ENCODE data around the gene ARHGEF39. TPM values are rescaled to one million over a fixed set of nuclear protein-coding genes. Genes with fewer than 3 reads are reported as not detected.
"Not testable (repeated sequence)": the region's sequence is repeated elsewhere in the genome, so short reads cannot be mapped to it uniquely, and the experiment has no call there.

Gene ARHGEF39
- total and polyA plus RNA-seq, 2 experiments from 2014 or later: 1.8 to 2.1 TPM

DNA sequence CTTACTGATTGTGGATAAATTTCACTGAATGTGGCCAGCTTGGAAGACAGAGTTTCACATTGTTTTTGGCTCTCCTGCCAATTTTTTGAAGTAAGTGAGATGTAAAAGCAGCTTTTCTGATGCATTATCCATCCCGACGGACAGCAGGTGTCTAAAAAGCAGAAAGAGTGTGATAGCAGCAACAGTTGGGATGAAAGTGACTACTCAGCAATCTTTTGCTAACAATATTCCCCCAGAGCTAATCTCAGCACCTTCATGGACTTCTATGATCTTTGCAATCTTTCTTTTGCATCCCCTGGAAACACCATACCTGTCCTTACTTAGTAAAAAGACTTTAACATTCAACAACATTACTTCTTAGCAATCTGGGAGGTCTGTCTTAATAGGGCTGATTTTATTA is 52.2 kb downstream of the ARHGEF39 start:
- Histone ChIP-seq H3K27me3 (replicated peaks; ENCODE audit: insufficient read depth) (no peaks in the 10 kb centered on the region), H3K9ac (no peak overlapping the region), H3K4me1 (ENCODE audit: insufficient read depth) (no peaks in the 10 kb centered on the region), H3K9me2 (ENCODE audit: insufficient read depth) (no peaks in the 10 kb centered on the region), H3K9me3 (ENCODE audit: low read depth) (no peaks in the 10 kb centered on the region), H3K79me2 (ENCODE audit: insufficient read depth) (peaks cover 2% of the 10 kb centered on the region; the same call in 1 of the 2 replicates), H3K4me2 (ENCODE audit: unreplicated experiment) (no peak overlapping the region), H3F3A (ENCODE audit: insufficient read depth) (no peaks in the 10 kb centered on the region), H3K4me3 (no peak overlapping the region), H3K27ac (no peak overlapping the region), H4K20me1 (ENCODE audit: insufficient read depth) (no peaks in the 10 kb centered on the region), H3K36me3 (ENCODE audit: low read depth) (peaks cover 7% of the 10 kb centered on the region; the same call in 1 of the 2 replicates), H2AFZ (no peak overlapping the region)
- in situ Hi-C loops (cut with MboI): loop anchor here (25.0 kb wide), 1 partner anchor 99 kb away; no protein-coding TSS in a partner anchor
- 77 to 93% methylated on average over 2 of the region's 2 CpGs for WGBS, 2 experiments (ENCODE audit: low coverage in 1 of 2, low lambda C conversion rate in 2 of 2, missing lambda C conversion rate in 2 of 2)
- DNase-seq: no peak
- TF ChIP-seq EZH2 (IDR thresholded peaks at IDR 0.05; ENCODE audit: insufficient read depth, poor library complexity, severe bottlenecking) (no peak), EZH2phosphoT487 (IDR thresholded peaks at IDR 0.05; ENCODE audit: insufficient read depth, low read depth) (no peak)

DNA sequence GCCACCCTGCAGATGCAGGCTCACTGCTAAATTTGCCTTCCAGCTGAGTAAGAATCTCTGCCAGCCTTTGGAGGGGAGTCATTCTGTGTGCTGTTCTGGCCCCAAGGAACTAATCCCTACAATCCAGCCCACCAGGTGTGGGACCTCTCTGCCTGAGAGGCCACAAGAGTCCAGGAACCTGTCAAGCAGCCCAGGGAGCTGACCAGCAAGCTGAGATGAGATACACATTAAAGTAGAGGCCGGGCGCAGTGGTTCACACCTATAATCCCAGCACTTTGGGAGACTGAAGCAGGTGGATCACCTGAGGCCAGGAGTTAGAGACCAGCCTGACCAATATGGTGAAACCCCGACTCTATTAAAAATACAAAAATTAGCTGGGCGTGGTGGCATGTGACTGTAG is 52.9 kb downstream of the ARHGEF39 start:
- H3K9me3 ChIP-seq (ENCODE audit: low read depth); H3K9me2 ChIP-seq (ENCODE audit: insufficient read depth); H3K4me3 ChIP-seq; H3K27ac ChIP-seq; H3K27me3 ChIP-seq (replicated peaks; ENCODE audit: insufficient read depth); H4K20me1 ChIP-seq (ENCODE audit: insufficient read depth); H3K4me2 ChIP-seq (ENCODE audit: unreplicated experiment); DNase-seq; H3K4me1 ChIP-seq (ENCODE audit: insufficient read depth); H3K9ac ChIP-seq; H2AFZ ChIP-seq; H3K36me3 ChIP-seq (ENCODE audit: low read depth); H3F3A ChIP-seq (ENCODE audit: insufficient read depth): not testable (repeated sequence)
- WGBS, 2 experiments (ENCODE audit: low coverage in 1 of 2, low lambda C conversion rate in 2 of 2, missing lambda C conversion rate in 2 of 2): 75 to 83% methylated on average over 4 of the region's 4 CpGs
- in situ Hi-C loops (cut with MboI): loop anchor here (25.0 kb wide), 1 partner anchor 100 kb away; no protein-coding TSS in a partner anchor
- peaks cover 10% of the 10 kb centered on the region for H3K79me2 ChIP-seq (ENCODE audit: insufficient read depth)

DNA sequence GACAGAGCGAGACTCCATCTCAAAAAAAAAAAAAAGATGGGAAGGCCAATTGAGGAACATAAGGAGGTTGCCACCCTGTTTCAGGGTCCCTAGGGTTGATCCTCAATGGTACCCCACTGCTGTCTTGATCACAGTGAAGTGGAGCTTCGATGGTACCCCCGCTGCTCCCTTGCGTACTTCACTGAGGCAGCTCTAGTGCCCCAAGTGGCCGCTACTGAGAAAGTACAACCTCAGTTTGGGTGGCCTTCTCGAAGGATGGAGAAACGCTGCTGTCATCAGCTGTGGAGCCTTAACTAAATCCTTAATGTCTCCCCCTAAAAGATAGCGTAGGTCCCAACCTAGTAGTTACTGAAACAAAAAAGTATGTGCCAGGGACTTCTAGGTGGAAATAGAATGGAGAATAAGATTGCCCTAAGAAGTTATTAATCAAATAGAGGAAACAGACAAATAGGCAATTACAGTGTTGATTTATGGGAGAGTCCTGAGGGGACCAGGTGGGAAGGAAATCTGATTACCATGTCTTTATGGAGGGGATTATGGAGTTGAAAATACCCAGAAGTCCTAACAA is 53.7 kb downstream of the ARHGEF39 start:
- no peak overlapping the region for H3K9ac ChIP-seq
- WGBS, 2 experiments (ENCODE audit: low coverage in 1 of 2, low lambda C conversion rate in 2 of 2, missing lambda C conversion rate in 2 of 2): 24% methylated on average over 8 of the region's 8 CpGs
- in situ Hi-C loops (cut with MboI): loop anchor here (25.0 kb wide), 1 partner anchor 101 kb away; no protein-coding TSS in a partner anchor

DNA sequence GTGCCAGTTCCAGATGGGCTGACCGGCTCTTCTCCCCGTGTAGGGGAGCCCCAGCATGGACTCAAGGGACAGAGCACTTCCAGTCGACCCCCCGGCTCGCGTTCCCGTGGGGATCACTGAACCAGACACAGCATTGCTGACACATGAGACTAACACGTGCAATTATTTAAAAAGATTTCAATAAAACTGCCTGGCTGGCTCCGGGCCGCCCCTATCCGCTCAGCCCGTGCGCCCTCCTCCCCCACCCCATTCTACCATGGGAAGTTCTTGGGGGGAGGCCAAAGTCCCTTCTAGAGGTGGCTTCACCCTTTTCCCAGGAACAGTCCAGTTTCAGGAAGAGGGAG is 55.2 kb downstream of the ARHGEF39 start:
- Histone ChIP-seq H4K20me1 (ENCODE audit: insufficient read depth) (no peaks in the 10 kb centered on the region), H3K27ac (no peak overlapping the region), H3K79me2 (ENCODE audit: insufficient read depth) (peaks cover 25% of the 10 kb centered on the region), H3K9me2 (ENCODE audit: insufficient read depth) (no peaks in the 10 kb centered on the region), H3K4me3 (no peak overlapping the region), H3K36me3 (ENCODE audit: low read depth) (peaks cover 7% of the 10 kb centered on the region; the same call in 1 of the 2 replicates), H3K4me2 (ENCODE audit: unreplicated experiment) (no peak overlapping the region), H3K4me1 (ENCODE audit: insufficient read depth) (peaks cover 7% of the 10 kb centered on the region; the same call in 1 of the 2 replicates), H3F3A (ENCODE audit: insufficient read depth) (no peaks in the 10 kb centered on the region), H2AFZ (no peak overlapping the region), H3K9me3 (ENCODE audit: low read depth) (no peaks in the 10 kb centered on the region), H3K27me3 (replicated peaks; ENCODE audit: insufficient read depth) (no peaks in the 10 kb centered on the region), H3K9ac (no peak overlapping the region)
- DNase-seq: no peak
- WGBS, 2 experiments (ENCODE audit: low coverage in 1 of 2, low lambda C conversion rate in 2 of 2, missing lambda C conversion rate in 2 of 2): 56 to 64% methylated on average over 13 of the region's 13 CpGs
- in situ Hi-C loops (cut with MboI): loop anchor here (25.0 kb wide), 1 partner anchor 103 kb away; no protein-coding TSS in a partner anchor
- TF ChIP-seq EZH2 (IDR thresholded peaks at IDR 0.05; ENCODE audit: insufficient read depth, poor library complexity, severe bottlenecking) (no peak), EZH2phosphoT487 (IDR thresholded peaks at IDR 0.05; ENCODE audit: insufficient read depth, low read depth) (no peak)

More for the DNA sequence above, 53.7 kb downstream of the ARHGEF39 start:
- no peaks in the 10 kb centered on the region for H3K9me2 ChIP-seq (ENCODE audit: insufficient read depth)
- H4K20me1 ChIP-seq (ENCODE audit: insufficient read depth): no peaks in the 10 kb centered on the region
- DNase-seq: peak; percentile 74
- no peak overlapping the region for H3K4me3 ChIP-seq
- no peak for TF ChIP-seq EZH2phosphoT487 (IDR thresholded peaks at IDR 0.05; ENCODE audit: insufficient read depth, low read depth)
- no peak for TF ChIP-seq EZH2 (IDR thresholded peaks at IDR 0.05; ENCODE audit: insufficient read depth, poor library complexity, severe bottlenecking)
- H3K79me2 ChIP-seq (ENCODE audit: insufficient read depth): peaks cover 18% of the 10 kb centered on the region
- no peak overlapping the region for H3K27ac ChIP-seq
- H3K36me3 ChIP-seq (ENCODE audit: low read depth): peaks cover 7% of the 10 kb centered on the region; the same call in 1 of the 2 replicates
- peaks cover 6% of the 10 kb centered on the region; the same call in 1 of the 2 replicates for H3K4me1 ChIP-seq (ENCODE audit: insufficient read depth)
- H3F3A ChIP-seq (ENCODE audit: insufficient read depth): no peaks in the 10 kb centered on the region
- no peaks in the 10 kb centered on the region for H3K9me3 ChIP-seq (ENCODE audit: low read depth)
- H3K4me2 ChIP-seq (ENCODE audit: unreplicated experiment): no peak overlapping the region
- H3K27me3 ChIP-seq (replicated peaks; ENCODE audit: insufficient read depth): no peaks in the 10 kb centered on the region
- no peak overlapping the region for H2AFZ ChIP-seq

Small RNA genes within 50 kb of the gene (microRNA-seq; reads per million reads assigned to microRNA genes)
- gene MIR6852 (ENCODE audit: borderline number of aligned reads): 3.6 reads per million

Small RNA genes within 50 kb of the gene (small RNA-seq; reads per million reads assigned to genes)
- gene RMRP (ENCODE audit: low read depth, low replicate concordance) (not detected), gene RN7SL22P (ENCODE audit: low read depth, low replicate concordance) (not detected)

Other genes starting within 250 kb of the ARHGEF39 start
- gene RUSC2, start 175.1 kb downstream of the ARHGEF39 start, total RNA-seq (2014; rRNA removed; shearing (Covaris generic)): 74.0 and 78.4 TPM in 2 replicates
- gene RUSC2, start 175.1 kb downstream of the ARHGEF39 start, polyA plus RNA-seq (2016; fragmentation: Nextera tagmentation; extraction: Ambion mirVana): 31.7 and 34.0 TPM in 2 replicates
- gene TESK1, start 59.9 kb downstream of the ARHGEF39 start, total RNA-seq (2014; rRNA removed; shearing (Covaris generic)): 21.6 and 33.0 TPM in 2 replicates
- 14.1 and 14.9 TPM in 2 replicates for gene TESK1, start 59.9 kb downstream of the ARHGEF39 start, polyA plus RNA-seq (2016; fragmentation: Nextera tagmentation; extraction: Ambion mirVana)
- 3.9 TPM in 1 of 2 replicates, not detected in the other for gene CD72, start 46.8 kb downstream of the ARHGEF39 start, total RNA-seq (2014; rRNA removed; shearing (Covaris generic))
- gene CD72, start 46.8 kb downstream of the ARHGEF39 start, polyA plus RNA-seq (2016; fragmentation: Nextera tagmentation; extraction: Ambion mirVana): 1.6 and 1.9 TPM in 2 replicates
- gene SIT1, start 14.3 kb downstream of the ARHGEF39 start, total RNA-seq (2014; rRNA removed; shearing (Covaris generic)): not detected in 2 replicates
- 0.58 TPM in 1 of 2 replicates, not detected in the other for gene SIT1, start 14.3 kb downstream of the ARHGEF39 start, polyA plus RNA-seq (2016; fragmentation: Nextera tagmentation; extraction: Ambion mirVana)
- gene RMRP, start 7.2 kb downstream of the ARHGEF39 start, total RNA-seq (2014; rRNA removed; shearing (Covaris generic)): 14,230 and 20,944 TPM in 2 replicates
- gene RMRP, start 7.2 kb downstream of the ARHGEF39 start, polyA plus RNA-seq (2016; fragmentation: Nextera tagmentation; extraction: Ambion mirVana): not detected in 2 replicates
- gene CCDC107, start 6.9 kb downstream of the ARHGEF39 start, total RNA-seq (2014; rRNA removed; shearing (Covaris generic)): 20.5 and 28.6 TPM in 2 replicates
- gene CCDC107, start 6.9 kb downstream of the ARHGEF39 start, polyA plus RNA-seq (2016; fragmentation: Nextera tagmentation; extraction: Ambion mirVana): 52.8 and 55.7 TPM in 2 replicates
- 3.4 and 4.3 TPM in 2 replicates for gene CA9, start 8.7 kb upstream of the ARHGEF39 start, total RNA-seq (2014; rRNA removed; shearing (Covaris generic))
- gene CA9, start 8.7 kb upstream of the ARHGEF39 start, polyA plus RNA-seq (2016; fragmentation: Nextera tagmentation; extraction: Ambion mirVana): 2.3 and 2.7 TPM in 2 replicates
- gene TPM2, start 24.7 kb upstream of the ARHGEF39 start, total RNA-seq (2014; rRNA removed; shearing (Covaris generic)): 1,596 and 1,625 TPM in 2 replicates
- 3,527 and 3,584 TPM in 2 replicates for gene TPM2, start 24.7 kb upstream of the ARHGEF39 start, polyA plus RNA-seq (2016; fragmentation: Nextera tagmentation; extraction: Ambion mirVana)
- 527 and 566 TPM in 2 replicates for gene TLN1, start 67.0 kb upstream of the ARHGEF39 start, total RNA-seq (2014; rRNA removed; shearing (Covaris generic))
- 198 and 202 TPM in 2 replicates for gene TLN1, start 67.0 kb upstream of the ARHGEF39 start, polyA plus RNA-seq (2016; fragmentation: Nextera tagmentation; extraction: Ambion mirVana)
- gene CREB3, start 67.5 kb upstream of the ARHGEF39 start, total RNA-seq (2014; rRNA removed; shearing (Covaris generic)): 101 and 111 TPM in 2 replicates
- gene CREB3, start 67.5 kb upstream of the ARHGEF39 start, polyA plus RNA-seq (2016; fragmentation: Nextera tagmentation; extraction: Ambion mirVana): 113 and 114 TPM in 2 replicates
- 20.3 and 30.0 TPM in 2 replicates for gene GBA2, start 84.0 kb upstream of the ARHGEF39 start, total RNA-seq (2014; rRNA removed; shearing (Covaris generic))
- gene GBA2, start 84.0 kb upstream of the ARHGEF39 start, polyA plus RNA-seq (2016; fragmentation: Nextera tagmentation; extraction: Ambion mirVana): 24.0 and 27.6 TPM in 2 replicates
- gene RGP1, start 84.1 kb upstream of the ARHGEF39 start, total RNA-seq (2014; rRNA removed; shearing (Covaris generic)): 19.1 and 20.0 TPM in 2 replicates
- 4.7 and 4.8 TPM in 2 replicates for gene RGP1, start 84.1 kb upstream of the ARHGEF39 start, polyA plus RNA-seq (2016; fragmentation: Nextera tagmentation; extraction: Ambion mirVana)
- gene MSMP, start 89.1 kb upstream of the ARHGEF39 start, total RNA-seq (2014; rRNA removed; shearing (Covaris generic)): not detected in 2 replicates
- gene MSMP, start 89.1 kb upstream of the ARHGEF39 start, polyA plus RNA-seq (2016; fragmentation: Nextera tagmentation; extraction: Ambion mirVana): not detected in 2 replicates
- 26.7 and 26.9 TPM in 2 replicates for gene NPR2, start 126.4 kb upstream of the ARHGEF39 start, total RNA-seq (2014; rRNA removed; shearing (Covaris generic))
- 9.7 and 11.8 TPM in 2 replicates for gene NPR2, start 126.4 kb upstream of the ARHGEF39 start, polyA plus RNA-seq (2016; fragmentation: Nextera tagmentation; extraction: Ambion mirVana)
- 0.76 and 0.97 TPM in 2 replicates for gene SPAG8, start 147.1 kb upstream of the ARHGEF39 start, total RNA-seq (2014; rRNA removed; shearing (Covaris generic))
- gene SPAG8, start 147.1 kb upstream of the ARHGEF39 start, polyA plus RNA-seq (2016; fragmentation: Nextera tagmentation; extraction: Ambion mirVana): 1.2 and 1.3 TPM in 2 replicates
- gene HINT2, start 149.8 kb upstream of the ARHGEF39 start, total RNA-seq (2014; rRNA removed; shearing (Covaris generic)): 16.7 and 30.6 TPM in 2 replicates
- gene HINT2, start 149.8 kb upstream of the ARHGEF39 start, polyA plus RNA-seq (2016; fragmentation: Nextera tagmentation; extraction: Ambion mirVana): 50.7 and 60.5 TPM in 2 replicates
- not detected in 2 replicates for gene FAM221B, start 163.5 kb upstream of the ARHGEF39 start, total RNA-seq (2014; rRNA removed; shearing (Covaris generic))
- gene FAM221B, start 163.5 kb upstream of the ARHGEF39 start, polyA plus RNA-seq (2016; fragmentation: Nextera tagmentation; extraction: Ambion mirVana): not detected in 2 replicates
- gene TMEM8B, start 164.0 kb upstream of the ARHGEF39 start, total RNA-seq (2014; rRNA removed; shearing (Covaris generic)): 3.7 and 3.9 TPM in 2 replicates
- gene TMEM8B, start 164.0 kb upstream of the ARHGEF39 start, polyA plus RNA-seq (2016; fragmentation: Nextera tagmentation; extraction: Ambion mirVana): 4.0 and 4.9 TPM in 2 replicates
- not detected in 2 replicates for gene OR13J1, start 205.2 kb upstream of the ARHGEF39 start, total RNA-seq (2014; rRNA removed; shearing (Covaris generic))
- not detected in 2 replicates for gene OR13J1, start 205.2 kb upstream of the ARHGEF39 start, polyA plus RNA-seq (2016; fragmentation: Nextera tagmentation; extraction: Ambion mirVana)
- gene HRCT1, start 241.0 kb upstream of the ARHGEF39 start, total RNA-seq (2014; rRNA removed; shearing (Covaris generic)): 0.76 and 1.2 TPM in 2 replicates
- 3.4 and 3.6 TPM in 2 replicates for gene HRCT1, start 241.0 kb upstream of the ARHGEF39 start, polyA plus RNA-seq (2016; fragmentation: Nextera tagmentation; extraction: Ambion mirVana)
- not detected in 2 replicates for gene SPAAR, start 244.3 kb upstream of the ARHGEF39 start, total RNA-seq (2014; rRNA removed; shearing (Covaris generic))
- 0.23 and 0.39 TPM in 2 replicates for gene SPAAR, start 244.3 kb upstream of the ARHGEF39 start, polyA plus RNA-seq (2016; fragmentation: Nextera tagmentation; extraction: Ambion mirVana)